Measurements from ENCODE around the gene THRB.

- no peak for TF ChIP-seq CTCF (IDR thresholded peaks at IDR 0.05; ENCODE audit: low read length)
- no peak for TF ChIP-seq EZH2 (IDR thresholded peaks at IDR 0.05; ENCODE audit: borderline replicate concordance, low read length)
Observed at GRCh38 chr3:24388611-24389010, 106.0 kb downstream of the THRB start.
